Measurements from ENCODE around the gene EFCAB14.
"Not testable (repeated sequence)": the region's sequence is repeated elsewhere in the genome, so short reads cannot be mapped to it uniquely, and the experiment has no call there.

DNA sequence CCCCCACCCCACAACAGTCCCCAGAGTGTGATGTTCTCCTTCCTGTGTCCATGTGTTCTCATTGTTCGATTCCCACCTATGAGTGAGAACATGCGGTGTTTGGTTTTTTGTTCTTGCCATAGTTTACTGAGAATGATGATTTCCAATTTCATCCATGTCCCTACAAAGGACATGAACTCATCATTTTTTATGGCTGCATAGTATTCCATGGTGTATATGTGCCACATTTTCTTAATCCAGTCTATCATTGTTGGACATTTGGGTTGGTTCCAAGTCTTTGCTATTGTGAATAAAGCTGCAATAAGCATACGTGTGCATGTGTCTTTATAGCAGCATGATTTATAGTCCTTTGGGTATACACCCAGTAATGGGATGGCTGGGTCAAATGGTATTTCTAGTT lies 67.8 kb downstream of the EFCAB14 start:
- not testable (repeated sequence) for TF ChIP-seq CTCF (IDR thresholded peaks at IDR 0.05; ENCODE audit: low read length); EZH2 (IDR thresholded peaks at IDR 0.05; ENCODE audit: borderline replicate concordance, low read length)

Data from OCI-LY1 (cell line).